ENCODE measurements around the gene ZMYND10. TPM values are rescaled to one million over a fixed set of nuclear protein-coding genes. Genes with fewer than 3 reads are reported as not detected.
A peak's percentile ranks its signal among the peaks of the same experiment; 100 is the strongest.

ZMYND10 gene
- polyA plus RNA-seq, 4 donors, result 3.1 to 5.1 (median 4.4) TPM

- DNase-seq (ENCODE audit: low read depth in 4 of 4, low spot score in 2 of 4), result no peak
Observed at GRCh38 chr3:50350213-50350526, 4.6 kb upstream of the ZMYND10 start.

- DNase-seq (ENCODE audit: low read depth in 4 of 4, low spot score in 2 of 4), result no peak
Observed at GRCh38 chr3:50347187-50347813, 1.8 kb upstream of the ZMYND10 start.

- DNase-seq (ENCODE audit: low read depth in 4 of 4, low spot score in 2 of 4), result no peak
Observed at GRCh38 chr3:50345008-50345407, 524 bp downstream of the ZMYND10 start.

- no peak for DNase-seq (ENCODE audit: low read depth in 4 of 4, low spot score in 2 of 4)
Observed at GRCh38 chr3:50342813-50343633, 2.5 kb downstream of the ZMYND10 start.

- no peak for DNase-seq (ENCODE audit: low read depth in 4 of 4, low spot score in 2 of 4)
Observed at GRCh38 chr3:50341996-50342650, 3.4 kb downstream of the ZMYND10 start.

- DNase-seq (ENCODE audit: low read depth in 4 of 4, low spot score in 2 of 4), result no peak
Observed at GRCh38 chr3:50341537-50341936, 4.0 kb downstream of the ZMYND10 start.

- DNase-seq (ENCODE audit: low read depth in 4 of 4, low spot score in 2 of 4), result no peak
Observed at GRCh38 chr3:50340448-50341329, 4.8 kb downstream of the ZMYND10 start, which contains the start of gene RASSF1. TSS of gene RASSF1 (minus strand) at chr3:50340836. CDS start at chr3:50340805, 31 bp downstream.

- DNase-seq (ENCODE audit: low read depth in 4 of 4, low spot score in 2 of 4), result no peak
Observed at GRCh38 chr3:50340147-50340447, 5.4 kb downstream of the ZMYND10 start.

GRCh38 chr3:50339485-50340146 lies 5.9 kb downstream of the ZMYND10 start:
- no peak for DNase-seq (ENCODE audit: low read depth in 4 of 4, low spot score in 2 of 4)

GRCh38 chr3:50338965-50339364 lies 6.6 kb downstream of the ZMYND10 start:
- DNase-seq (ENCODE audit: low read depth in 4 of 4, low spot score in 2 of 4), result no peak

- DNase-seq (ENCODE audit: low read depth in 4 of 4, low spot score in 2 of 4), result peak in 3 of 4 donors; percentile 90 to 96 (median 94)
Observed at GRCh38 chr3:50337175-50337861, 8.2 kb downstream of the ZMYND10 start.

GRCh38 chr3:50336452-50337174 lies 8.9 kb downstream of the ZMYND10 start:
- no peak for DNase-seq (ENCODE audit: low read depth in 4 of 4, low spot score in 2 of 4)

- DNase-seq (ENCODE audit: low read depth in 4 of 4, low spot score in 2 of 4), result no peak
Observed at GRCh38 chr3:50334339-50335075, 11.0 kb downstream of the ZMYND10 start.

- no peak for DNase-seq (ENCODE audit: low read depth in 4 of 4, low spot score in 2 of 4)
Observed at GRCh38 chr3:50333744-50334328, 11.7 kb downstream of the ZMYND10 start.

- no peak for DNase-seq (ENCODE audit: low read depth in 4 of 4, low spot score in 2 of 4)
Observed at GRCh38 chr3:50331364-50331907, 14.1 kb downstream of the ZMYND10 start.

GRCh38 chr3:50330330-50330729 lies 15.2 kb downstream of the ZMYND10 start:
- no peak for DNase-seq (ENCODE audit: low read depth in 4 of 4, low spot score in 2 of 4)

GRCh38 chr3:50327943-50328691 lies 17.4 kb downstream of the ZMYND10 start, which contains the start of gene TUSC2:
TSS of gene TUSC2 (minus strand) at chr3:50328223. CDS start at chr3:50328099, 124 bp downstream.
- DNase-seq (ENCODE audit: low read depth in 4 of 4, low spot score in 2 of 4), result peak in 3 of 4 donors; percentile 88 to 97 (median 93)

All from left renal cortex interstitium (tissue), 4 donors.